H1 (cell line): ENCODE results near the gene CYP26C1. TPM values are rescaled to one million over a fixed set of nuclear protein-coding genes. Genes with fewer than 3 reads are reported as not detected.

ENCODE experiments used
- CTCF ChIA-PET: fragments of 300-600 bp; sonication (Branson Sonifier 250); formaldehyde crosslinking; loops from one replicate; lab custom pipeline; 2021; ENCODE audit not compliant: partially characterized antibody; lab: Charles Lee
- POLR2A ChIA-PET: fragments of 300-600 bp; sonication (Branson Sonifier 250); formaldehyde crosslinking; loops from one replicate; lab custom pipeline; 2021; ENCODE audit warnings: inconsistent platforms; ENCODE audit not compliant: partially characterized antibody; lab: Charles Lee
- DNase-seq, 2 experiments: peaks; one replicate each; pipeline versions ENCODE4 v3.0.0 to v3.0.0-alpha.2; 2010 to 2022; ENCODE audit warnings: low spot score in 2 of 2, low read depth in 1 of 2, mixed read lengths in 1 of 2
- FAIRE-seq: peaks from 2 replicates; lab custom pipeline; 2011; peaks lifted over from hg19 to GRCh38; lab: Jason Lieb, UNC
- H2AFZ ChIP-seq: 2 replicates; pipeline ENCODE4 v1.8.1; 2012; ENCODE audit warnings: low read length, inconsistent platforms
- H2AK5ac ChIP-seq: 2 replicates; pipeline ENCODE4 v1.6.1; 2013; ENCODE audit warnings: low read depth, low read length
- H2BK120ac ChIP-seq: replicated peaks from 2 replicates; pipeline ENCODE3; 2013; ENCODE audit warnings: low read depth, low read length, inconsistent platforms
- H2BK12ac ChIP-seq: 2 replicates; pipeline ENCODE4 v1.6.1; 2013; ENCODE audit warnings: low read depth, low read length
- H2BK15ac ChIP-seq: 2 replicates; pipeline ENCODE4 v1.6.1; 2013; ENCODE audit warnings: low read length
- H2BK20ac ChIP-seq: 2 replicates; pipeline ENCODE4 v1.6.1; 2013; ENCODE audit warnings: low read length
- H2BK5ac ChIP-seq: 2 replicates; pipeline ENCODE4 v1.6.1; 2013; ENCODE audit warnings: low read depth, low read length
- H3K14ac ChIP-seq: 2 replicates; pipeline ENCODE4 v1.6.1; 2013; ENCODE audit warnings: inconsistent platforms; ENCODE audit not compliant: insufficient read length
- H3K18ac ChIP-seq: 2 replicates; pipeline ENCODE4 v1.6.1; 2013; ENCODE audit warnings: low read length; ENCODE audit errors: extremely low read depth
- H3K23ac ChIP-seq: 2 replicates; pipeline ENCODE4 v1.6.1; 2013; ENCODE audit warnings: inconsistent platforms; ENCODE audit not compliant: insufficient read length
- H3K23me2 ChIP-seq: 2 replicates; pipeline ENCODE4 v1.6.1; 2013; ENCODE audit warnings: low read depth, low read length
- H3K27ac ChIP-seq: 2 replicates; pipeline ENCODE4 v1.6.1; 2011; ENCODE audit warnings: low read depth, low read length, inconsistent platforms
- H3K27me3 ChIP-seq, 4 experiments: replicated peaks in 1 of 4; 1 replicate in 1 of 4; 2 replicates in 3 of 4; pipeline versions ENCODE4 v1.6.1 to v1.8.1; 2011 to 2013; ENCODE audit warnings: low read length in 3 of 4, mild to moderate bottlenecking in 3 of 4, inconsistent platforms in 2 of 4, mixed read lengths in 2 of 4, moderate library complexity in 1 of 4; ENCODE audit not compliant: control insufficient read depth in 3 of 4, insufficient read depth in 3 of 4; ENCODE audit errors: extremely low read depth in 1 of 4
- H3K36me3 ChIP-seq, 4 experiments: 2 replicates each; pipeline versions ENCODE4 v1.6.1 to v1.8.1; 2011 to 2013; ENCODE audit warnings: mild to moderate bottlenecking in 4 of 4, low read length in 3 of 4, moderate library complexity in 2 of 4, control low read depth in 1 of 4, inconsistent platforms in 1 of 4; ENCODE audit not compliant: insufficient read depth in 4 of 4, control insufficient read depth in 2 of 4
- H3K4ac ChIP-seq: replicated peaks from 2 replicates; pipeline ENCODE3; 2013; ENCODE audit warnings: low read length, low read depth, mixed read lengths, inconsistent platforms; ENCODE audit not compliant: insufficient read length
- H3K4me1 ChIP-seq, 4 experiments: replicated peaks in 1 of 4; 1 replicate in 1 of 4; 2 replicates in 3 of 4; pipeline versions ENCODE4 v1.6.1 to v1.8.1; 2011 to 2013; ENCODE audit warnings: low read length in 3 of 4, inconsistent platforms in 2 of 4, mixed read lengths in 1 of 4; ENCODE audit not compliant: insufficient read depth in 4 of 4, control insufficient read depth in 3 of 4
- H3K4me2 ChIP-seq, 2 experiments: 2 replicates each; pipeline versions ENCODE4 v1.6.1 to v1.8.1; 2011 to 2013; ENCODE audit warnings: low read depth in 2 of 2, low read length in 2 of 2, control low read depth in 1 of 2, inconsistent platforms in 1 of 2, mild to moderate bottlenecking in 1 of 2; ENCODE audit not compliant: insufficient read depth in 1 of 2
- H3K4me3 ChIP-seq, 4 experiments: fragments of 200-600, 300-600 bp in 1 of 4; sonication (generic), shearing (Covaris generic), sonication (Bioruptor Twin) in 1 of 4; 2 replicates each; pipeline versions ENCODE4 v1.5.1 to v1.8.1; 2011 to 2016; ENCODE audit warnings: low read length in 4 of 4, low read depth in 3 of 4, control low read depth in 2 of 4, inconsistent platforms in 2 of 4, mild to moderate bottlenecking in 2 of 4, mixed read lengths in 1 of 4, moderate library complexity in 1 of 4; ENCODE audit not compliant: insufficient read depth in 2 of 4; ENCODE audit errors: extremely low read depth in 1 of 4
- H3K56ac ChIP-seq: replicated peaks from 2 replicates; pipeline ENCODE3; 2013; ENCODE audit warnings: low read depth, mild to moderate bottlenecking, mixed read lengths, low read length, inconsistent platforms; ENCODE audit not compliant: insufficient read length
- H3K79me1 ChIP-seq: 2 replicates; pipeline ENCODE4 v1.6.1; 2013; ENCODE audit warnings: low read depth, low read length, control low read depth
- H3K79me2 ChIP-seq, 2 experiments: 2 replicates each; pipeline versions ENCODE4 v1.6.1 to v1.8.1; 2012 to 2013; ENCODE audit warnings: low read length in 2 of 2, mild to moderate bottlenecking in 2 of 2, inconsistent platforms in 1 of 2; ENCODE audit not compliant: insufficient read depth in 2 of 2, control insufficient read depth in 1 of 2
- H3K9ac ChIP-seq, 4 experiments: replicated peaks in 1 of 4; 1 replicate in 1 of 4; 2 replicates in 3 of 4; pipeline versions ENCODE4 v1.6.1 to v1.8.1; 2011 to 2013; ENCODE audit warnings: low read depth in 3 of 4, low read length in 3 of 4, control low read depth in 2 of 4, mild to moderate bottlenecking in 2 of 4, moderate library complexity in 2 of 4, inconsistent platforms in 1 of 4; ENCODE audit errors: extremely low read depth in 1 of 4
- H3K9me3 ChIP-seq, 2 experiments: 2 replicates each; pipeline versions ENCODE4 v1.6.1 to v1.8.1; 2012 to 2013; ENCODE audit warnings: mild to moderate bottlenecking in 2 of 2, moderate library complexity in 2 of 2, control low read depth in 1 of 2, inconsistent platforms in 1 of 2, low read depth in 1 of 2, low read length in 1 of 2, mixed read lengths in 1 of 2; ENCODE audit not compliant: insufficient read depth in 2 of 2
- H4K20me1 ChIP-seq, 2 experiments: replicated peaks in 1 of 2; 2 replicates each; pipeline versions ENCODE3 to v1.8.1; 2011 to 2013; ENCODE audit warnings: inconsistent platforms in 2 of 2, low read length in 2 of 2, mild to moderate bottlenecking in 1 of 2; ENCODE audit not compliant: insufficient read depth in 2 of 2, control insufficient read depth in 1 of 2
- H4K5ac ChIP-seq: 2 replicates; pipeline ENCODE4 v1.6.1; 2013; ENCODE audit warnings: low read length, low read depth, mixed read lengths, inconsistent platforms; ENCODE audit not compliant: insufficient read length
- H4K8ac ChIP-seq: 2 replicates; pipeline ENCODE4 v1.8.0; 2013; ENCODE audit warnings: mild to moderate bottlenecking, moderate library complexity, low read length, inconsistent platforms; ENCODE audit not compliant: insufficient read depth; ENCODE audit errors: extremely low read depth
- H4K91ac ChIP-seq: replicated peaks from 2 replicates; pipeline ENCODE3; 2013; ENCODE audit warnings: low read length, mixed read lengths, inconsistent platforms; ENCODE audit not compliant: insufficient read length
- CEBPB ChIP-seq: IDR thresholded peaks from 2 replicates; pipeline ENCODE4 v1.6.1; 2012; ENCODE audit warnings: low read depth, low read length
- POU5F1 ChIP-seq: IDR thresholded peaks from 2 replicates; pipeline ENCODE4 v1.6.1; 2011; ENCODE audit warnings: low read depth, mild to moderate bottlenecking, low read length, moderate library complexity
- WGBS, 2 experiments: shearing (Covaris generic) in 1 of 2; methylation state at CpG; one replicate each; pipeline versions ENCODE4 v1.1.6 to v1.1.7; 2013 to 2015; ENCODE audit warnings: low lambda C conversion rate in 2 of 2, mixed read lengths in 2 of 2, inconsistent platforms in 1 of 2, low coverage in 1 of 2, missing lambda C conversion rate in 1 of 2; ENCODE audit not compliant: insufficient replicate concordance in 2 of 2, insufficient coverage in 1 of 2, insufficient read length in 1 of 2; ENCODE audit errors: extremely low coverage in 1 of 2, missing lambda C conversion rate in 1 of 2; 5-methylcytosine and 5-hydroxymethylcytosine counted together
- polyA plus RNA-seq, 7 experiments: library from polyadenylated mRNA; depleted of rRNA in 3 of 7; stranded (reverse) in 5 of 7; unstranded in 2 of 7; fragments of >200 nt in 5 of 7; fragments of 200-250 nt in 2 of 7; gene quantifications; 1 replicate in 5 of 7; 2 replicates in 1 of 7; 4 replicates in 1 of 7; pipeline versions ENCODE4 v1.2.1 to v1.2.3, GENCODE V29; 2011 to 2013; ENCODE audit warnings: missing spikeins in 2 of 7, mixed read lengths in 2 of 7
- total RNA-seq: library from RNA; stranded (reverse); fragmentation: NEBNext Ultra II Directional; extraction: Animal tissue kit (Norgen Biotek cat#: 25700); gene quantifications from 2 replicates; pipeline ENCODE4 v1.2.1, GENCODE V29; 2021

CYP26C1 gene
- total and polyA plus RNA-seq, 2 of the 8 experiments (the other 6 are each of a cell fraction or from before 2014, with no cell fraction given): 0.12 to 0.28 TPM

GRCh38 chr10:93079663-93080349 is 19.2 kb downstream of the CYP26C1 start:
- DNase-seq: no peak

More at GRCh38 chr10:93079663-93080349, 19.2 kb downstream of the CYP26C1 start:
- H4K5ac ChIP-seq: no peak overlapping the region
- no peak overlapping the region for H3K4me2 ChIP-seq
- H4K20me1 ChIP-seq: no peaks in the 10 kb centered on the region
- H3K4ac ChIP-seq: no peak overlapping the region
- H3K18ac ChIP-seq: no peak overlapping the region; the same call in 1 of the 2 replicates
- H3K9me3 ChIP-seq: no peaks in the 10 kb centered on the region
- H3K14ac ChIP-seq: no peak overlapping the region
- no peak overlapping the region for H3K4me3 ChIP-seq
- H4K8ac ChIP-seq: no peak overlapping the region
- no peak overlapping the region for H3K56ac ChIP-seq
- ChIA-PET CTCF (interaction anchor here (0.6 to 18.5 kb wide), 51 partner anchors 7 to 409 kb away, joined by 3 to 363 read pairs (median 4); partner anchors contain the start of gene CYP26C1), POLR2A (no interaction called here)
- H2BK12ac ChIP-seq: peak overlapping the region; percentile 21
- no peak for FAIRE-seq
- H3K27ac ChIP-seq: no peak overlapping the region
- 85% methylated on average over 9 of the region's 9 CpGs; no CpG with 5 or more reads in 1 of the 2 experiments for WGBS, 2 experiments
- H2AK5ac ChIP-seq: no peak overlapping the region
- H4K91ac ChIP-seq: peak overlapping the region; percentile 63
- peaks cover 18 to 24% (median 22%) of the 10 kb centered on the region in 4 experiments; a peak in 6 of 7 replicates for H3K27me3 ChIP-seq
- peaks cover 4% of the 10 kb centered on the region for H3K23me2 ChIP-seq
- peaks cover 4 to 14% (median 8%) of the 10 kb centered on the region in 4 experiments for H3K4me1 ChIP-seq
- no peak overlapping the region for H2BK15ac ChIP-seq
- no peak overlapping the region; a peak in 1 of 7 replicates for H3K9ac ChIP-seq
- peak; percentile 77 for TF ChIP-seq CEBPB
- TF ChIP-seq POU5F1: no peak
- H2BK120ac ChIP-seq: no peak overlapping the region
- H3K79me2 ChIP-seq: no peaks in the 10 kb centered on the region; a peak in 1 of 4 replicates
- no peak overlapping the region for H2BK20ac ChIP-seq
- no peak overlapping the region for H2AFZ ChIP-seq
- no peak overlapping the region for H2BK5ac ChIP-seq
- no peaks in the 10 kb centered on the region for H3K79me1 ChIP-seq
- no peak overlapping the region for H3K23ac ChIP-seq
- peaks cover 0 to 36% (median 1%) of the 10 kb centered on the region in 4 experiments; a peak in 4 of 8 replicates for H3K36me3 ChIP-seq
